GM19240 (cell line): ENCODE data around the gene ARID1B.

Experiments
- DNase-seq: peaks from one replicate; pipeline ENCODE4 v3.0.0; 2011; ENCODE audit warnings: low spot score; ENCODE audit not compliant: insufficient read length

The ARID1B gene

GRCh38 chr6:156773935-156774852 is 3.0 kb upstream of the ARID1B start:
- DNase-seq: no peak

- DNase-seq: no peak
Observed at GRCh38 chr6:156774863-156775405, 2.2 kb upstream of the ARID1B start.

- DNase-seq: no peak
Observed at GRCh38 chr6:156775717-156776116, 1.5 kb upstream of the ARID1B start.

GRCh38 chr6:156776470-156776839 is 723 bp upstream of the ARID1B start:
- no peak for DNase-seq

GRCh38 chr6:156777577-156778453 is 637 bp downstream of the ARID1B start:
- peak; percentile 41 for DNase-seq

GRCh38 chr6:156778454-156779205 is 1.5 kb downstream of the ARID1B start:
- no peak for DNase-seq

- no peak for DNase-seq
Observed at GRCh38 chr6:156779206-156780094, 2.3 kb downstream of the ARID1B start.

GRCh38 chr6:156780102-156780641 is 3.0 kb downstream of the ARID1B start:
- peak; percentile 40 for DNase-seq

GRCh38 chr6:156780962-156781853 is 4.0 kb downstream of the ARID1B start:
- no peak for DNase-seq

GRCh38 chr6:156781861-156782631 is 4.9 kb downstream of the ARID1B start:
- DNase-seq: no peak

- DNase-seq: no peak
Observed at GRCh38 chr6:156782691-156783320, 5.6 kb downstream of the ARID1B start.

GRCh38 chr6:156783958-156784357 is 6.8 kb downstream of the ARID1B start:
- no peak for DNase-seq

- no peak for DNase-seq
Observed at GRCh38 chr6:156786652-156787051, 9.5 kb downstream of the ARID1B start.

GRCh38 chr6:156787569-156788492 is 10.7 kb downstream of the ARID1B start:
- DNase-seq: no peak

GRCh38 chr6:156789081-156789943 is 12.1 kb downstream of the ARID1B start:
- DNase-seq: no peak
